Skin of body (tissue), 2 donors: ENCODE measurements around the gene SPATA33. TPM values are rescaled to one million over a fixed set of nuclear protein-coding genes. Genes with fewer than 3 reads are reported as not detected.

Experiments used
- DNase-seq: peaks from one replicate; lab custom pipeline; 2025; lab: John Stamatoyannopoulos, UW
- total RNA-seq: library from RNA; depleted of rRNA; stranded (reverse); fragments of >200 nt; gene quantifications from one replicate; pipeline ENCODE4 v1.2.3, GENCODE V29; 2014

The SPATA33 gene
- total RNA-seq, 1 donor from 2014 or later = 3.4 TPM

GRCh38 chr16:89706518-89707260 lies 49.1 kb downstream of the SPATA33 start:
- DNase-seq = no peak

DNA sequence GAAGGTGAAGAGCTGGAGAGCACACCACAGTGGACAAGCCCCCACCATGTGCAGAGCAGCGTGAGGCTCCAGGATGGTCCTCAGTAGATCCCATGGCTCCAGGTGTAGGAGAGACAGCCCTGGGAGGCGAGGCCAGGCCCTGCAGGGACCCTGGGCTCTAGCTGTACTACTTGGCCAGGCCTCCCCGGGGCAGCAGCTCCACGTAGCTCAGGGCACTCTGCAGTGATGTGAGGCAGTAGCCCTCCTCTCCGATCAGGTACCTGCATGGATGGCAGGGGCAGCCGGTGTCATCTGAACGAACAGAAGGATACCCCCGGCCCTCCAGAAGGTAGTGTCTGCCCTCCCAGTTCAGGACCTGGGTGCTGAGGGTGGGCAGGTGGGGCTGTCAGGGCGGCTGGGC lies 50.1 kb downstream of the SPATA33 start:
- DNase-seq = no peak

- DNase-seq = no peak
These were observed 50.9 kb downstream of the SPATA33 start for GRCh38 chr16:89708481-89708931.

- DNase-seq = no peak
These were observed 51.5 kb downstream of the SPATA33 start for GRCh38 chr16:89709166-89709565.

GRCh38 chr16:89709716-89710432 lies 52.2 kb downstream of the SPATA33 start:
- DNase-seq = no peak

DNA sequence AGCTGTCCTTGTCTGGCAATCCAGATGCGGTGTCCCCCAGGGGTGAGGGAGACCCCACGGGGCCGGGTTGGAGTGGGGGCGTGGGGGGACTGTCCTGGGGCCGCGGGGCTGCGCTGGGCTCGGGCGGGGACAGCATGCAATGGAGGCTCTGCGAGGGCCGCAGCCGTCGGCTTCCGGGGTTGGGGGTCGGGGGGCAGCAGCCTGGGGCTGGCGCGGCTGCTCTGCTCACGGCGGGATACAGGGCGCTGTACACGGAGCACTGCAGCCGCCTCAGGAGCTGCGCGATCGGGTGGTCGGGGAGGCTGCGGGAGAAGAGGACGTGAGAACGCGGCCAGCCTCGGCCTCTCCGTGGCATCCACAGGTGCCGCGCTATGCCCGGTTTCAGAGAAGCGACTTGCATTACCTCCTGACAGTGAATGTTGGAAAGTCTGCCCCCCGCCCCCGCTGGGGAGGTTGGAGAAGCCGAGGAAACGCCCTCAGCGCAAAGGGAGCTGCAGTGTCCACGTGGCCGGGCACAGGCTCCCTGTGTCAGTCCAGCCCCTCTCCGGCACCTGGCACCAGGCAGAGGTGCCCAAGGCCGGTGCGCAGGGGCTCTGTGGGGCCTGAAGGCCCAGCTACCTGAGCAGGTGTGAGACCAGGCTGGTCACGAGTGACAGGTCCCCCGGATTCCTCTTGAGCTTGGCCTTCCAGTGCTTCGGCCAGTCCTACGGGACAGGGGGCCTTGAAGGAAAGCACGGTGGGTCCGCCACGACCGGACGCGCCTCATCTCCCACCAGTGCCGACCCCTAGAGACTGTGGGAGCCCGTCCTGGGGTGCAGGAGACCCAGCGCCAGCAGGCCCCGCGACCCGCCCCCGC lies 53.3 kb downstream of the SPATA33 start:
- DNase-seq = no peak

DNA sequence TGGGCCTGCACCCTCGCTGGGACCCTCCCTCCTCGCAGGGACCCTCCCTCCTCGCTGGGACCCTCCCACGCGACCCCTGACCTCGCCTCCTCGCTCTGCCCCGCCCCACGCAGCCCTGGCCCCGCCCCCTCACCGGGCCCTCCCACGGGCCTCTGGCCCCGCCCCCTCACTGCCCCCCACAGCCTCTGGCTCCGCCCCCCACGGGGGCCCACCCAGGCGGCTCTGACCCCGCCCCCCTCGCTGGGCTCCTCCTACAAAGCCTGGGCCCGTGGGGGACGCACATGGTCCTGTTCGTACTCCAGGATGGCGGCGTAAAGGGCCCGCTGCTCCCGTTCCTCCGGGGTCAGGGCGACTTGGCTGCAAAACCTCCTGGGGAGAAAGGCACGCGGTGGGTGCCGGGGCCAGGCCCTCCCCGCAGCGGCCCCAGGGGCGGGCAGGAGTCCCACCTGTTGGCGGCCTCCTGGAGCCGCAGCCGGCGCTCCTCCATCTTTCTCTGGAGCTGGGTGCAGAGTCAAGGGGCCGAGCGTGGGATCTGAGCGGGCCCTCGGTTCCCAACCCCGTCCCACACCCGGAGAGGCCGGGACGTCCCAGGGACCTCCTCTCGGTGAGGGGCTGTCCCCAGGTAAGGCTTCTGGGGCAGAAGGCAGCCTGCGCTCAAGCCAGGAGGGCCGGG lies 54.1 kb downstream of the SPATA33 start:
- DNase-seq = no peak

GRCh38 chr16:89712274-89712781 lies 54.7 kb downstream of the SPATA33 start:
- no peak for DNase-seq

- no peak for DNase-seq
These were observed 58.9 kb downstream of the SPATA33 start for GRCh38 chr16:89716493-89716892.

GRCh38 chr16:89716916-89717687 lies 59.5 kb downstream of the SPATA33 start:
- no peak for DNase-seq

DNA sequence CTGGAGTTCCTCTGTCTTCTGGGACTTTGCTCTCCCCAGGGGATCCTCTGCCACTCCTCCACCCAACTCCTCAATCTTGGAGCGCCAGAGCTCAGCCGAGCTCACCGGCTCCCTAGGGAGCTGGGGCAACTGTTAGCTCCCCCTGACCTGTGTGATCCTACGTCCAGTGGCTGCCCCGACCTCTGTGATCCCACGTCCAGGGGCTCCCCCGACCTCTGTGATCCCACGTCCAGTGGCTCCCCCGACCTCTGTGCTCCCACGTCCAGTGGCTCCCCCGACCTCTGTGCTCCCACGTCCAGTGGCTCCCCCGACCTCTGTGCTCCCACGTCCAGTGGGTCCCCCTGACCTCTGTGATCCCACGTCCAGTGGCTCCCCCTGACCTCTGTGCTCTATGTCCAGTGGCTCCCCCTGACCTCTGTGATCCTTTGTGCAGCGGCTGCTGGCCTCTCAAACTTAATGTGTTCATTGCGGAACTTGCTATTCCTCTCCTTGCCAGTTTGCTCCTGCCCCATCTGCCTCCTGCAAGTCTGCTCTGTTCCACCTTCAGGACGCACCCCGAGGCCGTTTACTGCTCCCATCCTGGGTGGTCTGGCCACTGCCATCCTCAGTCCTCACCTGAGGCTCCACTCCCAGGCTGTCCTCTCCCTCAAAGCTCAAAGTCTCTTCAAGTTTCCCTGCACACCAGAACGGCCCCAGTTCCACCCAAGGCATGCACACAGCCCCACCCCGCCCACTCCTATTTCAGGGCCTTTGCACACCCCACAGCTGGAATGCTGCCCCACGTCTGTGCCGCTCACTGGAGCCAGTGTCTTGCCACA lies 60.3 kb downstream of the SPATA33 start:
- DNase-seq = no peak

Other genes starting within 250 kb of the SPATA33 start
- 64.2 TPM for gene ANKRD11, start 167.3 kb upstream of the SPATA33 start, total RNA-seq
- 84.2 TPM for gene SPG7, start 149.4 kb upstream of the SPATA33 start, total RNA-seq
- gene RPL13, start 97.2 kb upstream of the SPATA33 start, total RNA-seq = 2,621 TPM
- 0.89 TPM for gene CPNE7, start 82.1 kb upstream of the SPATA33 start, total RNA-seq
- gene DPEP1, start 44.2 kb upstream of the SPATA33 start, total RNA-seq = 2.4 TPM
- 38.2 TPM for gene CHMP1A, start 128 bp upstream of the SPATA33 start, total RNA-seq
- 28.5 TPM for gene CDK10, start 28.9 kb downstream of the SPATA33 start, total RNA-seq
- 6.2 TPM for gene SPATA2L, start 43.9 kb downstream of the SPATA33 start, total RNA-seq
- gene VPS9D1, start 63.1 kb downstream of the SPATA33 start, total RNA-seq = 3.5 TPM
- 29.4 TPM for gene ZNF276, start 63.7 kb downstream of the SPATA33 start, total RNA-seq
- 17.2 TPM for gene FANCA, start 158.8 kb downstream of the SPATA33 start, total RNA-seq
- gene SPIRE2, start 170.6 kb downstream of the SPATA33 start, total RNA-seq = 3.6 TPM
- 109 TPM for gene TCF25, start 215.8 kb downstream of the SPATA33 start, total RNA-seq